AG10803 (cell line): ENCODE data around the gene GCGR.

Source experiments
- DNase-seq: peaks from one replicate; pipeline ENCODE4 v3.0.0; 2010; ENCODE audit warnings: low read depth
- H3K4me3 ChIP-seq: 2 replicates; pipeline ENCODE4 v1.5.1; 2011; ENCODE audit warnings: mild to moderate bottlenecking, low read length, control low read depth
- TF ChIP-seq, protein P1 (sequence below): conservative IDR thresholded peaks from 2 replicates; pipeline ENCODE4 v1.5.1; 2011; ENCODE audit warnings: mild to moderate bottlenecking, low read length, control low read depth, inconsistent platforms

Gene GCGR

GRCh38 chr17:81841866-81842265 is 37.9 kb downstream of the GCGR start:
- no peak overlapping the region for H3K4me3 ChIP-seq
- no peak for DNase-seq
- TF ChIP-seq, protein P1, sequence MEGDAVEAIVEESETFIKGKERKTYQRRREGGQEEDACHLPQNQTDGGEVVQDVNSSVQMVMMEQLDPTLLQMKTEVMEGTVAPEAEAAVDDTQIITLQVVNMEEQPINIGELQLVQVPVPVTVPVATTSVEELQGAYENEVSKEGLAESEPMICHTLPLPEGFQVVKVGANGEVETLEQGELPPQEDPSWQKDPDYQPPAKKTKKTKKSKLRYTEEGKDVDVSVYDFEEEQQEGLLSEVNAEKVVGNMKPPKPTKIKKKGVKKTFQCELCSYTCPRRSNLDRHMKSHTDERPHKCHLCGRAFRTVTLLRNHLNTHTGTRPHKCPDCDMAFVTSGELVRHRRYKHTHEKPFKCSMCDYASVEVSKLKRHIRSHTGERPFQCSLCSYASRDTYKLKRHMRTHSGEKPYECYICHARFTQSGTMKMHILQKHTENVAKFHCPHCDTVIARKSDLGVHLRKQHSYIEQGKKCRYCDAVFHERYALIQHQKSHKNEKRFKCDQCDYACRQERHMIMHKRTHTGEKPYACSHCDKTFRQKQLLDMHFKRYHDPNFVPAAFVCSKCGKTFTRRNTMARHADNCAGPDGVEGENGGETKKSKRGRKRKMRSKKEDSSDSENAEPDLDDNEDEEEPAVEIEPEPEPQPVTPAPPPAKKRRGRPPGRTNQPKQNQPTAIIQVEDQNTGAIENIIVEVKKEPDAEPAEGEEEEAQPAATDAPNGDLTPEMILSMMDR = no peak

DNA sequence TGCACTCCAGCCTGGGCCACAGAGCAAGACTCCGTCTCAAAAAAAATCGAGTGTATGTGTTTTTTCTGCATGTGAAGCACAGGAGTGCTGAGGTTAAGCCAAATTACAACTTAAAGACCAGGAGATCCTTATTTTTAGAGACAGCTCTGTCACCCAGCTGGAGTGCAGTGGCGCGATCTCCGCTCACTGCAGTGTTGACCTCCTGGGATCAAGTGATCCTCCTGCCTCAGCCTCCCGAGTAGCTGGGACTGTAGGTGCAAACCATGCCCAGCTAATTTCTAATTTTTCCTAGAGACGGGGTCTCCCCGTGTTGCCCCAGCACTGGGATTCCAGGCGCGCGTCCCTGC is 38.4 kb downstream of the GCGR start:
- no peak overlapping the region for H3K4me3 ChIP-seq
- DNase-seq = no peak
- TF ChIP-seq, protein P1 = no peak

- TF ChIP-seq, protein P1 = no peak
- DNase-seq = peak; percentile 72
- no peak overlapping the region for H3K4me3 ChIP-seq
Observed at GRCh38 chr17:81842725-81843504, 39.0 kb downstream of the GCGR start.

- H3K4me3 ChIP-seq = no peak overlapping the region
- DNase-seq = no peak
- TF ChIP-seq, protein P1 = no peak
Observed at GRCh38 chr17:81843713-81844326, 39.9 kb downstream of the GCGR start.

- no peak for DNase-seq
- H3K4me3 ChIP-seq = no peak overlapping the region
- TF ChIP-seq, protein P1 = no peak
Observed at GRCh38 chr17:81844327-81844851, 40.4 kb downstream of the GCGR start.

DNA sequence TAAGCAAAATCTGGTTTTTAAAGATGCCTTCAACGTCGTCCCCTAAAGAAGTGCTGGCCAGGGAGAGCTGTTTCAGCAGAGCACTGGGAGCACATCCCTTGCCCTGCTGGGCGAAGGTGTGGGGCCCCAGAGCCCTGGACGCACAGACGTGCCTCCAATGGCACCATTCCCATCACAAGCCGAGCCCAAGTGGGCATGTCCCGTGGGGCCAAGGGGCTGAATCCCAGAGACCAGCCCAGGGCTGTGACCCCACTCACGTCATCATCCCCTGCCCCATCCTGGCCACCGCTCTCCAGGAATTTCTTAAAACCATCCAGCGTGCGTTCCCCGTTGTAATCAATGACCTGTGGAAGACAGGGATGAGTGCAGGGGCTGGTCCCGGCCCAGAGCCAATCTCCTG is 40.9 kb downstream of the GCGR start:
- TF ChIP-seq, protein P1 = no peak

GRCh38 chr17:81845361-81845760 is 41.4 kb downstream of the GCGR start:
- TF ChIP-seq, protein P1 = no peak
- no peak for DNase-seq
- H3K4me3 ChIP-seq = no peak overlapping the region

More for the DNA sequence above, 40.9 kb downstream of the GCGR start:
- H3K4me3 ChIP-seq = no peak overlapping the region
- no peak for DNase-seq
